ENCODE measurements around the gene CRTAC1.

DNA sequence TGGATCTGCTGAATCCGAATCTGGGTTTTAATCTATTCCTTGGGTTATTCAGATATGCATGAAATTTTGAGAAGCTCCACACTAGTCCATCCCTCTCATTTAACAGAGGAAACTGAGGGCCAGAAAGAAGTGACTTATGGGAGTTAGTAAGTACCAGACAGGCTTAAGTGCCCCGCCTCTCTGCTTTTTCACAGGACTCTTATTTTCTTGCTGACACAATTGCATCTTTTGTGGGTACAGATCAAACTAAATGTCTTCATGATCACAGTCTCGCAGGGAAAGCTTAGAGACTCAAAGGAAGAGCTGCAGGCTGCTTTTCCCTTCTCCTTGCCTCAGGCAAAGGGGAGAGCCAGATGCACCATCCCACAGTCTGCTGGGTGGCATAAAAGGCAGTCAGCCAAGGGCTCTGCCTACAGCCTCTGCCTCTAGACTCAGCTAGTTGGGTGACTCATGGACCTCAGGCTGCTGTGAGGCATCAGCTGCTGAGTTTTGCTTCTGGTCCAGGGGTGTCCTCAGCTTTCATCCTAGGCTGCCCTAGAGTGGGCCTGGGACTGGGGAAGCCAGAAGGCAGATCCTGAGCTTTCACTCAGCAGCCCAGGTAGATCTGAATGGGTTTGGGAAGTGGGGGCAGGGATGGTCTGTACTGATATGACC lies 169.2 kb downstream of the CRTAC1 start:
- TF ChIP-seq, protein P1, sequence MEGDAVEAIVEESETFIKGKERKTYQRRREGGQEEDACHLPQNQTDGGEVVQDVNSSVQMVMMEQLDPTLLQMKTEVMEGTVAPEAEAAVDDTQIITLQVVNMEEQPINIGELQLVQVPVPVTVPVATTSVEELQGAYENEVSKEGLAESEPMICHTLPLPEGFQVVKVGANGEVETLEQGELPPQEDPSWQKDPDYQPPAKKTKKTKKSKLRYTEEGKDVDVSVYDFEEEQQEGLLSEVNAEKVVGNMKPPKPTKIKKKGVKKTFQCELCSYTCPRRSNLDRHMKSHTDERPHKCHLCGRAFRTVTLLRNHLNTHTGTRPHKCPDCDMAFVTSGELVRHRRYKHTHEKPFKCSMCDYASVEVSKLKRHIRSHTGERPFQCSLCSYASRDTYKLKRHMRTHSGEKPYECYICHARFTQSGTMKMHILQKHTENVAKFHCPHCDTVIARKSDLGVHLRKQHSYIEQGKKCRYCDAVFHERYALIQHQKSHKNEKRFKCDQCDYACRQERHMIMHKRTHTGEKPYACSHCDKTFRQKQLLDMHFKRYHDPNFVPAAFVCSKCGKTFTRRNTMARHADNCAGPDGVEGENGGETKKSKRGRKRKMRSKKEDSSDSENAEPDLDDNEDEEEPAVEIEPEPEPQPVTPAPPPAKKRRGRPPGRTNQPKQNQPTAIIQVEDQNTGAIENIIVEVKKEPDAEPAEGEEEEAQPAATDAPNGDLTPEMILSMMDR (IDR thresholded peaks at IDR 0.05; ENCODE audit: extremely low read depth in 1 of 2, insufficient read depth in 1 of 2, low read depth in 1 of 2, low read length in 2 of 2), result no peak
- no peak for TF ChIP-seq POLR2A (IDR thresholded peaks at IDR 0.05; ENCODE audit: low read depth, low read length)
- TF ChIP-seq POLR2AphosphoS5 (IDR thresholded peaks at IDR 0.05; ENCODE audit: insufficient read depth, low read depth, low read length), result no peak
